MM.1S (cell line): ENCODE measurements around the gene ADGRE3.

Experiments
- EZH2 ChIP-seq: fragments of 300-600 bp; sonication (generic); optimal IDR thresholded peaks from 2 replicates; pipeline ENCODE3; 2017; ENCODE audit warnings: low read depth, mild to moderate bottlenecking, antibody characterized with exemption, low read length, mixed read lengths
- TF ChIP-seq, protein P1 (sequence below): fragments of 300-600 bp; sonication (generic); IDR thresholded peaks from 2 replicates; pipeline ENCODE4 v1.5.1; 2016; ENCODE audit warnings: antibody characterized with exemption, low read length, mixed read lengths

DNA sequence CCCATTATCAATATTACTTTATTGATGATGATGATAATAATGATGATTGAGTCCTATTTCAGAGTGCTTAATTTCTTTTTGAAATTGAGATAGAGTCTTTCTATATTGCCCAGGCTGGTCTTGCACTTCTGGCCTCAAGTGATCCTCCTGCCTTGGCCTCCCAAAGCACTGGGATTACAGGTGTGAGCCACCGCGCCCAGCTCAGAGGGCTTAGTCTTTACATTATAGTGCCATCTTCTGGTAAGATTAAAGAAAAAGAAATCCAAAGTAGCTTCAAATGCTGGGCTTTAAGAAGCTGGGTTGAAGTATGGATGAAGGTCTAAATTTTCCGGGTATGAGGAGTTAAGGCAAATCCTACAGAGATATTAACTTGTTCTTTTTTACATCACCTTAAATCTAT, 11.8 kb upstream of the ADGRE3 start:
- TF ChIP-seq, protein P1, sequence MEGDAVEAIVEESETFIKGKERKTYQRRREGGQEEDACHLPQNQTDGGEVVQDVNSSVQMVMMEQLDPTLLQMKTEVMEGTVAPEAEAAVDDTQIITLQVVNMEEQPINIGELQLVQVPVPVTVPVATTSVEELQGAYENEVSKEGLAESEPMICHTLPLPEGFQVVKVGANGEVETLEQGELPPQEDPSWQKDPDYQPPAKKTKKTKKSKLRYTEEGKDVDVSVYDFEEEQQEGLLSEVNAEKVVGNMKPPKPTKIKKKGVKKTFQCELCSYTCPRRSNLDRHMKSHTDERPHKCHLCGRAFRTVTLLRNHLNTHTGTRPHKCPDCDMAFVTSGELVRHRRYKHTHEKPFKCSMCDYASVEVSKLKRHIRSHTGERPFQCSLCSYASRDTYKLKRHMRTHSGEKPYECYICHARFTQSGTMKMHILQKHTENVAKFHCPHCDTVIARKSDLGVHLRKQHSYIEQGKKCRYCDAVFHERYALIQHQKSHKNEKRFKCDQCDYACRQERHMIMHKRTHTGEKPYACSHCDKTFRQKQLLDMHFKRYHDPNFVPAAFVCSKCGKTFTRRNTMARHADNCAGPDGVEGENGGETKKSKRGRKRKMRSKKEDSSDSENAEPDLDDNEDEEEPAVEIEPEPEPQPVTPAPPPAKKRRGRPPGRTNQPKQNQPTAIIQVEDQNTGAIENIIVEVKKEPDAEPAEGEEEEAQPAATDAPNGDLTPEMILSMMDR: peak; percentile 38; the same call in 1 of the 2 replicates
- TF ChIP-seq EZH2: no peak
